Measurements from ENCODE around the gene MRPL46.
A peak's percentile ranks its signal among the peaks of the same experiment; 100 is the strongest.

MRPL46 gene

DNA sequence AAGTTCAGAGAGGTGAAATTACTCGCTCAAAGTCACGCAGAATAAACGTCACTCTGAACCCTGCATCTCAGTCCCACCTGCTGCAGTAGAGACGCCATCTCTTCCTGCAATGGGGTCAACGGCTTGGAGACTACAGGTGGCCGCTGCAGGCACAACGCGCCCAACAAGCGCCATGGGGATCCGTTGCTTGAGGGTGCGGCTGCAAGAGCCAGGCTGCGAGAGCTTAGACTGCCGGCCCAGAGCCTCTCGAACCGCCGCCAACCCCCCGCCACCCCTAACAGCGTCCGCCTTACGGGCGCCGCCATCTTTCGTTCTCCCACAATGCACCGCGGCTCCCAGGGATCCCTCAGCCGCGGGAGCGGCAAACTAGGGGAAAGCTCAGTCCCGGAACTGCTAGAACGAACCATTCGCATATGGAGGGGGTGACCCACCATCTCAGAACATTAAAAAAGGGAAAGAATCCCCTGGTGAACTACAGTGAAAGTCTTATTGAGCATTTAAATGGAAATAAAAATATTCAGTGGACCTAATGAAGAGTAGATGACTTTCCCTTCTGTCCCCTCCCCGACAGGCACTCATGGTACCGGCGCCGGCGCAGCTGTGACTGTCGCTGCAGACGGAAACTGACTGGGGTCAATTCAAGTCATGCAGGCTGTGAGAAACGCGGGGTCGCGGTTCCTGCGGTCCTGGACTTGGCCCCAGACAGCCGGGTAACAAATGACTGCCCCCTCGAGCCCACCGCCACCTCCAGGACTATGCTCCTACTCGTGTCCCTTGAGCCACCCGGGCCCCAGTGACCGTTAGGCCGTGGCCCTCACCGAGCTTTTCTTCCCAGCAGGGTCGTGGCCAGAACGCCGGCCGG, at the start of gene MRPL46, which contains the start of gene MRPS11:
Gene MRPL46, minus strand, starts transcription at position 316 of the 862 bp plus-strand sequence. Its CDS starts 11 bp downstream, at position 305.
Gene MRPS11, plus strand, starts transcription at position 636 of the 862 bp plus-strand sequence. Its CDS starts 10 bp downstream, at position 646.
- DNase-seq (ENCODE audit: low read depth in 3 of 3): peak; percentile 80 to 87 (median 86)

DNA sequence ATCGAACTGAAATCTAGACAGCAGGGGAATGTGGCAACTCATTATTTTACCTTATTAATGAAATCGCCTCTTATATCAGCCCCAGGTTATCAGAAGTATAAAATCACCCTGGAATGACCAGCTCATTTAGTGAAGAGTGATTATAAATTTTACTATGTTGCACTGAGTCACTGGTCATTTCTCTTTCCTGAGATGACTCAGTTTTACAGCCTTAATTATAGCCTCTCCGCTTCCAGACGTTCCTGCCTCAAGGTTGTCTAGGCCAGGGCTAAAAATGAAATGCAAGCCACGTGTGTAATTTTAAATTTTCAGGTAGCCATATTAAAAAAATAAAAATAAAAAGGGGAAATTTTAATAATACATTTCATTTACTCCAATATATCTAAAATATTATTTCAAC, 46.0 kb upstream of the MRPL46 start:
- no peak for DNase-seq (ENCODE audit: low read depth in 3 of 3)

DNA sequence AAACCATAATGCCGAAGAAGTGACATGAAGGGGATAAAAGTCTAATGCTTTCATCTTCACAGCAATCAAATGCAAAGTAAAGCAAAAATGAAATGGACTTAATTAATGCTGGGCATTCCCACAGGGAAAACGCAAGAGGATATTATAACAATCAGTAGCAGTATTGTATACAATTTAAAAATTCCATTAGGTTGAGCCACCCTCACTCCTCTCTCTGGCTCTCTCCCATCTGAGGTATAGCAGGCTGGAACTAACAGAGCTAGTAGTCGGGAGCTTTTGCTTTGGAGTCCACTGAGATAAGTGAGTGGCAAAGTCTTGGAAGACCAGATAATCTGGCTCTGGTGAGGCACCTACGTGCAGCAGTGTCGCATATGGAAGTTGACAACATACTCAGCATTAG, 45.4 kb upstream of the MRPL46 start:
- no peak for DNase-seq (ENCODE audit: low read depth in 3 of 3)

DNA sequence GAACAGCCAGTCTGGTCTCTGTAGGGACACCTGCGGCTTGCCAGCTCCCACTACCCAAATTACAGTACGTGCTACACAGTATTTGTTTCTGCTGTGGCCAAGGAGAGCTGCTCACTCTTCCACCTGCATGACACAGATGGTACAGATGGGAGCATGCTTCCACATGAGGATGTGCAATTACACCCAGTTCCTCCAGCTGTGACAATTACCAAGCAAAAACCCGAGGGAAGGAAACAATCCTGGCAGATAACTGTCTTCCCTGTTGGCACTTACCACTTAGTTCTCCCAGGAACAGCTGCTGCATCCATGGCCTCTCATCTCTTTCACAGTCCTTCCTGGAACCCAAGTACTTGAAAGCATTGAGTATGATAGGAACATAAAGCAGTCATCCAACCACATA, 44.9 kb upstream of the MRPL46 start:
- no peak for DNase-seq (ENCODE audit: low read depth in 3 of 3)

DNA sequence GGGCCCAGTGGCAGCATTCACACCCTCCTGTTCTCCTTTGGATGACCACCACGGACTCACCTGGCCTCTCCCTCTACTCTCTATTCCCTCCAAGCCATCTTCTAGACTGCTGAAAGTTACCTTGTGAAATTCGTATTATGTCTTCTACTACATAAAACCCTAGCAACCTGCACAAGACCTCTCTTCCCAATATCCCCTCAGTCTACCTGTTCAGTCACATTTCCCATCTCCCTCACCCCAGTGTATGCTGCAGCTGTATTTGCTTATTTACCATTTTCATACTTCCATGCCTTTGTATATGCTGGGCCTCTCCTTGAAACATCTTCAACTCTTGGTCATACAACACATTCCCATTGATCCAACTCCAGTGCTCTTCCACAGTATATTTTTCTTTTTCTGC, 44.0 kb upstream of the MRPL46 start:
- no peak for DNase-seq (ENCODE audit: low read depth in 3 of 3)

DNA sequence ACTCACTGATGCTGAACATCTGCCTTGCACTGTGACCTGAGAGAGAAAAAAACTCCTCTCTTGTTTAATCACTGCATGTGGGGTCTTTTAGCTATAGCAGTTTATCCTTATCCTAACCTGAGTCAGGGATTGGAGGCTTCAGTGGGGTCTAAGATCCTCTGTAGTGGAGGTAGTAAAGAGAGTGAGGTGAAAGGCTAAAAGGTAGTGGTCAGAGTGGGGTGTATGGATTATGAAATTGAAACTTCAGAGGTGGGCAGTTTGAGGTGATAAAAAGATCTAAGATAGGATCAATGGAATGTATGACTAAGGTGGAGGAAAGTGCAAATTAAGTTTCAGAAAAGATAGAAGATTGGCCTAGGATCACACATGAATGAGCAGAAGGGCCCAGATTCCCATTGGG, 42.8 kb upstream of the MRPL46 start:
- no peak for DNase-seq (ENCODE audit: low read depth in 3 of 3)

DNA sequence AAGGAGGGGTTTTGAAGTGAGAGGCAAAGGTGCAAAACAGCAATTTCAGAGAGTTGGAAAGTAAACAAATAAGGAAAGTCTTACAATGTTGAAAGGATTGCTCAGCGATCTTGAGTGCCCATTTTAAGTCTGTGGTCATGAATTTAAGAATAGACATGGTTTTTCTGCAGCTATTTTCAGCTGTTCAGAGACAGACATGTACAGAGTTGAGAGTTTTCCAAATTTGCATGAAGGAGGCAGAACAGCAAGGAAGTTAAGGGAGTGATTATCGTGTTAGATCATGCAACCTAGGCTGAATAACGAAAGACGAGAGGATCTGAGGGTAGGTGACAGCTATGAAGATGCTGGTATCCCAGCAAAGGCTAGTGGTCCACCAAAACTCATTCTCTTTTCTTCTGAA, 42.1 kb upstream of the MRPL46 start:
- DNase-seq (ENCODE audit: low read depth in 3 of 3): no peak

DNA sequence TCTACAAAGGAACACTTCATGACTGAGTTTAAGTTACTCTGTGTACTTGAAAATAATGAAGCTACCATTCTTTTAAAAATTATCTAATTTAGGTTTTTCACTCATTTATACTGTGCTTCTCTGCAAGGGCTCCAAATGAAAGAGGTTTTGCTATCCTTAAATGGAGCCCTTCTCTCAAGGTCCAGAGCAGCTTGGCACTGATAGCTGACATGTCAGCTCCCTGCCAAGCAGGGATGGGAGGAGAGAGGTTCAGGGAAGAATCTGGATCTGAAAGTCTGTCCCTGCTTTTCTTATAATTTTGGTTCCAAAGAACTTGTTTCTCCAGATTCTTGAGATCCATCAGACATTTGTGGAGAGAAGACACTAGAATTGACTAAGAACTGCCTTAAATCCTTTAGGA, 39.4 kb upstream of the MRPL46 start:
- DNase-seq (ENCODE audit: low read depth in 3 of 3): no peak

DNA sequence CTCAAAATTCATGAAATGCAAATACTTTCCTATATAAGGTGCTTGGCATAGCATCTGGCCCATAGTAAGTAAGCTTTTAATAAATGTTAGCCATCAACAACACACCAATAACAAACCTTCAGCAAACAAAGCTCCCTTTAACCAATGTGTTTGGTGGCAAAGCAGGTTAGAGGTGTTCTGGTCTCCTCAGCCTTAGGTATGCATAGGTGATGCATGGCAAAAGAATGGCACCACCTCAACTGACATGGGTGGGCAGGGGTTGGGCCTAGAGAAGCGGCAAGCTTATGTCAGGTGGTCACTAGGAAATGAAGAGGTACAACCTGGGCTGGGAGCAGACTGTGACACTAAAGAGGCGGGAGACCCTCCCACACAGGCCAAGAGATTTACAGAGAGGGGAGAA, 38.5 kb upstream of the MRPL46 start:
- no peak for DNase-seq (ENCODE audit: low read depth in 3 of 3)

DNA sequence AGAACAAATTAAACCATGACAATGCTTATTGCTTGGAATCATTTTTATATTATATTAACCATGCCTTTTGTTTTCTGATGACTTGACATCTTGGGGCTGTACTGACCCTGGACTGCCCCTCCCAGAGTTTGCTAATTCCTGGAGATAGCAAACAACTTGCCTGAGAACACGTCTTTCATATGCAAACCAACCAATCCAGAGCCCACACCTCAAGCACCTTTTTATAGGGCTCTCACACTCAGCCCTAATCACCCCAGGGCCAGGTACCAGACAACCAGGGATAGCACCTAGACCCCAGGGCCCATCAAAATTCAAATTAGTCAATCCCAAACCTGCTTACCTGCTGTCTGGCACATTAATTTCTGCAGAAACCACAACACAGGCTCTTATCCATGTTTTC, 37.3 kb upstream of the MRPL46 start:
- DNase-seq (ENCODE audit: low read depth in 3 of 3): no peak

DNA sequence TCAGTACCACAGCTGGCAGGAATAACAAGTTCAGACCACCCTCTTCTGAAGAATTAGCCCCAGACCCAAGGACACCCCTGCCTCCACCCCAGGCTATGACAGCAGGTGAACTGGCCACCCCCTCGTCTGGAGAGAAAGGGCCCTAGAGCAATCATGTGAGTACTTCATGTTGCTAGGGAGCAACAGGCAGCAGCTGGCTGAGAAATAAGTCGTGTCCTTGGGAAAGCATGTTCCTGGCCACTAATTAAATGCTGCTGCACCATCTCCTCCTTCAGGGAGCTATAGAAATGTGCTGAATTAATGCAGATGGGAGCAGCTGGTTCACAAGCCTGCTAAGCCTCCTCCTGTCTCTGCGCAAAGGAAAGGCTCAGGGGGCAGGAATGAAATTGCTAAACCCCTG, 31.8 kb upstream of the MRPL46 start:
- no peak for DNase-seq (ENCODE audit: low read depth in 3 of 3)

DNA sequence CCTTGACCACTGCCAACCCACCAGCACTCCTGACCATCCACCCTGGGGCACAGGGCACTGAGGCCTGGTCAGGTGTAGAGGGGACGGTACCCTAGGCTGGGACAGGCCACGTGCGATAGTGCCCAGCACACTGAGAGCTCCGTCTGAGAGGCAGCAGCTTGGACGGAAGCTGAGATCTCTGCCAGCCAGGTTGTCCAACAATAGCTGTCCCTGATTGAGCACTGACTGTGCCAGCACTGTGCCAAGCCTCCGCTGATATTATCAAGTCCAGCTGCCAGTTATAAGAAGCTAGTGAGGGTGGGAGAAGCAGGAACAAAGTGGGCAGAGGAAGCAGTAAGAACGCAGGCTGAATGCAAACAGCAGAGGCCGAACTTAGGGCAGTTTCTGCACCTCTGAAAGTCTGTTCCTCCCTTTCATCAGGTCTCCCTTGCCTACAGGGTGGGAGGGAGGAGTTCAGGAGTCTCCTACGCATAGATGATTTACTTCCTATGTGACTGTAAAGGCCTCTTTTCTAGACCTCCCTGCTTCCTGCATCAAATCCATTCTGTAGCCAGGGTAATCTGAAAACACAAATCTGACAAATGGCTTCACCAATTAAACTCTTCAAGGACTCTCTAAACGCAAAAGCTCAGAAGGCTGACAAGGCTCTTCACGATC, 30.0 kb upstream of the MRPL46 start:
- DNase-seq (ENCODE audit: low read depth in 3 of 3): no peak

DNA sequence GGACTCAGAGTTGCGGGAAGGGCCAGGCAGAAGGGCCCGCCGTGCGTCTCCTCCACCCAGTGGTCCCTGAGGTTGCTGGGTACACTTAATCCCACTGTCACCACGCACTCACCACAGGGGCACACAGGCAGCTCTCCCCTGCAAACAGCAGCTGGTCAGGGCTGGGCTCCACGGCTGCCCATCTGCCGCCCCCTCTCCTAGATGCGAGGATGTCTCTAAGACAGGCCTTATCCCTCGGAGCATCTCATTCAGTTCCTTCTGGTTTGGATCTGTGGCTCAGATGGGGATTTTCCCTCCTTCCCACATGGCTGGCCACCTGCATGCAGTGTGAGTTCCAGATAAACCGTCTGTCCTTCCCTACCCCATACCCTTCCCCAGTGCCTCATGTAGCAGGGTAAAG, 26.7 kb upstream of the MRPL46 start:
- no peak for DNase-seq (ENCODE audit: low read depth in 3 of 3)

DNA sequence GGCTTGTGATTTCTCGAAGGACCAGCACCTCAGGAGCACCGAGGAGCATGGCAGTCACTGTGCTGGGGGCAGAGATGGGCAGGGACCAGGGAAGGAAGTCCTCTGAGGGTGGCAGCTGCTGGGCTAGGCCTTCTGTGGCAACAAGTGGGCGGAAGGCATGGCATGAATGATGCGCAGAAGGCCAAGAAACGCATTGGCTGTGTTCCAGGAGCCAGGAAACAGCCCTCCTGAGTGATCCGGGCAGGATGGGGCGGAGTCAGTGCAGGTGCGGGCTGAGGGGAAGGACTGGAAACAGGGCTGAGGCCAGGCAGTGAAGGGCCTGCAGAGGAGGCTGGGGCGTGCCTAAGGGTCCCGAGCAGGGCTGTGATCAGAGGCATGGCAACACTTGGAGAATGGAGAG, 24.0 kb upstream of the MRPL46 start:
- DNase-seq (ENCODE audit: low read depth in 3 of 3): no peak

DNA sequence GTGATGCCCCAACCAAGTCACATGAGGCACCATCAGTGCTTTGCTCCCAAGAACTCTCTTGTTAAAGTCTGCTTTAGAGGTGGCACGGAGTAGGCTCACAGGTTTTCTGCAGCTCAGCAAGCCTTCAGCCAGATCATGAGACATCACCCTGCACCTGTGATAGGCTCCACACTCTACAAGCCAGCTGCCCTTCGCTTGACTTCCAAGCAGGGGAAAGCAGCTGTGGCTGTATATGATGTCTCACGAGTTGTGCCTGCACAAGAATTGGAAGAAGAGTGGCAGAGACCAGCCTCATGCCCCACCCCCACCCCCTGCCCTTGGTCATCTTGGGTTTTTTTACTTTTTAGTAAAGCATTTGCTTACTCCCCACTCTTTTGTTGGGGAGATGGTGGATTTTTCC, 22.8 kb upstream of the MRPL46 start:
- DNase-seq (ENCODE audit: low read depth in 3 of 3): no peak

DNA sequence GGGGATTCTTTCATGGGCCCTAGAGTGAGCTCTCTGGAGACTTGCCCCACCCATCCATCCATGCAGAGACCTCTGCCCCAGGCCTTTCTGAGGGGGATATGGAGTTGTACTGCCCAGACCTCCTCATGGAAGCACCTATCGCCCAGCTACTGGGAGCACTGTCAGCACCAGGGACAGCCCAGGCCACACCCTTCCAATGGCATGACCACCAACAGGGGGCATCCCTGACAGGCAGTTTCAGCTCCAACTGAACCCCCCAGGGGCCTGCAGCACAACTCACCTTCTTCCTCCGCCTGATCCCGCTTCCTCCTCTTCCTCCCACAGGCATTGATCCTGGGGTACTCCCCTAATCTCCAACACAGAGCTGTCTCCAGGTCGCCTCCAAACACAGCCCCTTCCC, 22.1 kb upstream of the MRPL46 start:
- DNase-seq (ENCODE audit: low read depth in 3 of 3): no peak

DNA sequence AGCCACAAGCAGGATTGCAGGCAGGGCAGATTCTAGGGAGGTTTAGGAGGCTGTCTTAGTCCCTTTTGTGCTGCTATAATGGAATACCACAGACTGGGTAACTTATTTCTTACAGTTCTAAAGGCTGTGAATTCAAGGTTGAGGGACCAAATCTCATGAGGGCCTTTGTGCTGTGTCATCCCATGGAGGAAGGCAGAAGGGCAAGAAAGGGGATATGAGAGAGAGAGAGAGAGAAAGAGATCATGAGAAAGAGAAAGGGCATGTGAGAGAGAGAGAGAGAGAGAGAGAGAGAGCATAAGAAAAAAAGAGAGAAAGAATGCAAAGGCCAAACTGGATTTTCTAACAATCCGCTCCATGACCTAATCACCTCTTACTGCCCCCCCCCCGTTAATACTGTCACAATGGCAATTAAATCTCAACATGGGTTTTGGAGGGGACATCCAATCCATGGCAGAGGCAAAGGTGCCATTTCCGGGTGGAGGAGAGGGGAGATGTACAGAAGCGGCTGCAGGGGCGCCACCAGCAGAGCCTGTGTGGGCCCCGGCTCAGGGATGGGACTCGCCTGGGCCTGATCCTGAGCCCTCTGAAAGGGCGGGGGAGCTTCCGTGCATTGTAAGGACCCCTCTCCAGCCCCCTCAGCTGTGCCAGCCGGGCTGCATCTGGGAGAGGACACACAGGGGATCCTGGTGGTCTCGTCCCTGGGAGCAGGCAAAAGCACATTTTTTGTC, 20.8 kb upstream of the MRPL46 start:
- no peak for DNase-seq (ENCODE audit: low read depth in 3 of 3)

DNA sequence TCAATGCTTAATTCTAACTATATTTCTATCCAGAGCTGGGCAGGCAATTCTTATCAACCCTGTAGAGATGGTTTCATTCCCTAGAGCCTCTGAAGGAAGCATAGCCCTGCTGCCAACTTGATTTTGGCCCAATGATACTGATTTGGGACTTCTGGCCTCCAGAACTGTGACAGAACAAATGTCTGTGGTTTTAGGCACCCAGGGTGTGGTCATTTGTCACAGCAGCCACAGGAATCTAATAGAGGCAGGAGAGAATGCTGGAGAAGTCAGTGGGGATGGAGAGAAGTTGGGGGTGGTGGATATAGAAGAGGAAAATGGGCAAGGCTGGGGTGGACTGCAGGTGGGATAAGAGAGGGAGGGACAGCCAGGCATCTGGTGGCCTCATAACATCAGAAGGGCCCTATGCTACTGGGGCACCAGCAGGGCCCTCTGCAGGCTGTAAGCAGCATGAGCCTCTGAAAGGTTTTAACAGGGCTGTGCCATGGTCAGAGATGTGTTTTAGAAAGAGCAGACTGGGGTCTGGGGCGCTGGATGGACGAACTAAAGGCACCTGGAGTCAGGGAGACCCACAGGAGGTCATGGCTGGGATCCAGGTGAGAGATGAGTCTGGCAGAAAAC, 20.1 kb upstream of the MRPL46 start:
- DNase-seq (ENCODE audit: low read depth in 3 of 3): no peak

DNA sequence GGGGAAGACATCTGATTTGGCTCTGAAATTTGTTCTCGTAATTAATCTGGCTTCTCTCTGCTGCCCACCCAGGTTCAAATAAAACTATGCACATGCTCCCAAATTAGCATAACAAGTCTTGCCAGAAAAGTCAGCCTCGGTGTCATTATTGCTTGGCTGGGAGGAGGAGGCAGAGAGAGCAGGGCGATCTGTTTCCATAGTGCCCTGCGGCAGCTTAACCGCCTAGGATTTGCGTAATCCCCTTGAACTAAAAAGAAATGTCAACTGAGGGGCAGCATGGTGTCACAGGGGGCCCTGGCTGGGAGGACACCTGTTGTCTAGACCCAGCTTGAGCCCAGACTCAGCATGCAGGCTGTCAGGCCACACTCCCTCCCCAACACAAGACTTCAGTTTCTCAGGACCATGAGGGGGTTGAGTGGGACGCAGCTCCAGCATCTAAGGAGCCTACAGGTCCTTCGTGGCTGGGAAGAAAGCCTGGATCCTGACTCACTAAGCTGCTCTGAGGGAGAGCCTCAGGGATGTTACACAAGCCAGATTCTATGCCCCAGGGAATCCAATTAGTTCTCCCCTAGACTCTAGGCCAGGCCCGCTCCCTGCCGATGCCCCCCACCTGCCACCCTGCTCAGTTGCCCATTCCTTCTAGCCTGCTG, 17.6 kb upstream of the MRPL46 start:
- no peak for DNase-seq (ENCODE audit: low read depth in 3 of 3)

DNA sequence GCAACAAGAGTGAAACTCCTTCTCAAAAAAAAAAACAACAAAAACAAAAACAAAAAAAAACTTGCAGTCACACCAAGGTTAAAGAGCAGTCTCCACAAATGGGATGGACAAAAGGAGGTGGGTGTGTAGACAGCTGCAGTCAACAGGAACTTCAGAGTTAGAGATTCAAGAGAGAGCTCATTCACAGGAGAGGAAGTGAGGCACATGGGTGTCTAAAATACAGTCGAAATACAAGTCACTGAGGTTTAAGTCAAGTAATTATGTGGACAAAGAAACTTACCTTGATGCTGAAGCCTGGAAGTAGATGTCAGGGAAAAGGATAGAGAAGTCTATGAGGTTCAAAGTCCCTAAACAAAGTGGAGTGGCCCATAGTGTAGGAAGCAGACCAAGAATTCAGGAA, 15.1 kb upstream of the MRPL46 start:
- DNase-seq (ENCODE audit: low read depth in 3 of 3): no peak

DNA sequence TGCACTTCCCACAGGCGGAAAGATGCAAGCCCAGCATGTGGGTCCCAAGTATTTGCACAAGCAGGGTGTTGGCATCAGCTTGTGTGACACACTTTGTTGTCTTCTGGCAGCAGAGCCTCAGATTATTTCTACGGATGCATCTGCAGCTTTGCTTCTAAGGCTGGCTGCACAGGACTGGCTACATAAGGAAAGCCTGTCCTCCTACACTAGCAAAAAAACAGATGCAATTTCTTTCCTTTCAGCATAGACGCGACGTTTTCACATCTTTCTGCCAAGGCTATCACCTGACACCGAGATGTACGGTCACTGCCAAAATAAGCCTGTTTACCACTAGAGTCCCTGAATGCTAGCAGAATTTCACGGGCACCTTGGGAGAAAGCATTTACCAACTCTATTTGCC, 13.8 kb upstream of the MRPL46 start:
- DNase-seq (ENCODE audit: low read depth in 3 of 3): no peak

DNA sequence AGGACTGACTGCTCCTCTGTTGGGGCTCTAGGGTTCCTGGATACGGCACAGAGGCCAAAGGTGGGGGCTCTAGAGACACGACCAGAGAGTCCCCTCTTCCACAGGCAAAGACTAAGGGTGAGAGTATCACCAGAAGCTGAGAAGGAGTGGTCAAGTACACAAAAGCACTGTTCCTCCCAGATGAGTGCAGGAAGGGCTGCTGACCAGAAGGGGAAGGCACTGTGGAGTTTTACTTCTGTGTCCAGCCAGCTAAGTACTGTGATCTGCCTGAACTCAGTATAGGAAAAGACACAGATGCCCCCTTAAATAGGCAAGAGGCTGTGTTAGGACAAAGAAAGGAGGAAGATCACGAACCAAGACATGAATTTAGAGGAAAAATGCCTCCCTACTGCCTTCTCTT, 12.0 kb upstream of the MRPL46 start:
- DNase-seq (ENCODE audit: low read depth in 3 of 3): no peak
